ENCODE results near the gene HIBADH. TPM values are rescaled to one million over a fixed set of nuclear protein-coding genes. Genes with fewer than 3 reads are reported as not detected.

The HIBADH gene
- total RNA-seq, 4 donors from 2014 or later: 42.2 to 56.4 (median 49.0) TPM

- TF ChIP-seq, protein P1, sequence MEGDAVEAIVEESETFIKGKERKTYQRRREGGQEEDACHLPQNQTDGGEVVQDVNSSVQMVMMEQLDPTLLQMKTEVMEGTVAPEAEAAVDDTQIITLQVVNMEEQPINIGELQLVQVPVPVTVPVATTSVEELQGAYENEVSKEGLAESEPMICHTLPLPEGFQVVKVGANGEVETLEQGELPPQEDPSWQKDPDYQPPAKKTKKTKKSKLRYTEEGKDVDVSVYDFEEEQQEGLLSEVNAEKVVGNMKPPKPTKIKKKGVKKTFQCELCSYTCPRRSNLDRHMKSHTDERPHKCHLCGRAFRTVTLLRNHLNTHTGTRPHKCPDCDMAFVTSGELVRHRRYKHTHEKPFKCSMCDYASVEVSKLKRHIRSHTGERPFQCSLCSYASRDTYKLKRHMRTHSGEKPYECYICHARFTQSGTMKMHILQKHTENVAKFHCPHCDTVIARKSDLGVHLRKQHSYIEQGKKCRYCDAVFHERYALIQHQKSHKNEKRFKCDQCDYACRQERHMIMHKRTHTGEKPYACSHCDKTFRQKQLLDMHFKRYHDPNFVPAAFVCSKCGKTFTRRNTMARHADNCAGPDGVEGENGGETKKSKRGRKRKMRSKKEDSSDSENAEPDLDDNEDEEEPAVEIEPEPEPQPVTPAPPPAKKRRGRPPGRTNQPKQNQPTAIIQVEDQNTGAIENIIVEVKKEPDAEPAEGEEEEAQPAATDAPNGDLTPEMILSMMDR (IDR thresholded peaks at IDR 0.05 in 4 of 5, conservative IDR thresholded peaks at IDR 0.05 in 1 of 5): no peak
- no peak for TF ChIP-seq POLR2A (IDR thresholded peaks at IDR 0.05)
- Histone ChIP-seq H3K27ac (no peak overlapping the region), H3K36me3 (no peaks in the 10 kb centered on the region), H3K27me3 (no peaks in the 10 kb centered on the region), H3K9me3 (no peaks in the 10 kb centered on the region), H3K4me3 (no peak overlapping the region), H3K4me1 (no peaks in the 10 kb centered on the region)
- no peak for DNase-seq
- no peak for ATAC-seq
- intact Hi-C loops (cut with DNase I; ENCODE audit: low total_unique reads) (no loop called here), in situ Hi-C loops (cut with MboI; ENCODE audit: low sequenced_read_pairs in 4 of 4) (loop anchor here in 2 of 4 donors (10.0 to 25.0 kb wide), 2 partner anchors 340 to 353 kb away; partner anchors contain the start of gene HOXA13 (in 1 of the 2))
Measured at GRCh38 chr7:27564881-27565482, 97.7 kb downstream of the HIBADH start.

DNA sequence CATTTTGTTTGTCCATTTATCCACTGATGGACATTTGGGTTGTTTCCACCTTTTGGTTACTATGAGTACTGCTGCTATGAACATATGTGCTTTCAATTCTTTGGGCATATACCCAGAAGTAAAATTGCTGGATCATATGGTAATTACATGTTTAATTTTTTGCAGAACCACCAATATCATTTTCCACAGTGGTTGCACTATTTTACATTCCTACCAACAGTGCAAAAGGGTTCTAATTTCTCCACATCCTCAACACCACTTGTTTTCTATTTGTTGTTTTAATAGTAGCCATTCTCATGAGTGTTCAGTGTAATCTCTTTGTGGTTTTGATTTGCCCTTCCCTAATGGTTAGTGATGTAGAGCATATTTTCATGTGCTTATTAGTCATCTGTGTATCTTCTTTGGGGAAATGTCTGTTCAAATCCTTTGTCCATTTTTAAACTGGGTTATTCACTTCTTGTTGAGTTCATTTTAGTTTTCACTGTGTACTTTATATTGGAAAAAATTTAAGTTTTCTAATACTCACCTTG is 101.9 kb downstream of the HIBADH start:
- H3K27me3 ChIP-seq: no peaks in the 10 kb centered on the region
- intact Hi-C loops (cut with DNase I; ENCODE audit: low total_unique reads) (no loop called here), in situ Hi-C loops (cut with MboI; ENCODE audit: low sequenced_read_pairs in 4 of 4) (loop anchor here in 2 of 4 donors (10.0 to 25.0 kb wide), 2 partner anchors 336 to 348 kb away; partner anchors contain the start of gene HOXA13 (in 1 of the 2))
- no peak for TF ChIP-seq POLR2A (IDR thresholded peaks at IDR 0.05)
- TF ChIP-seq, protein P1 (IDR thresholded peaks at IDR 0.05 in 4 of 5, conservative IDR thresholded peaks at IDR 0.05 in 1 of 5): no peak
- ATAC-seq (no peak), DNase-seq (no peak)
- H3K4me3 ChIP-seq: no peak overlapping the region
- H3K9me3 ChIP-seq: no peaks in the 10 kb centered on the region
- no peaks in the 10 kb centered on the region for H3K4me1 ChIP-seq
- no peaks in the 10 kb centered on the region for H3K36me3 ChIP-seq
- no peak overlapping the region for H3K27ac ChIP-seq

DNA sequence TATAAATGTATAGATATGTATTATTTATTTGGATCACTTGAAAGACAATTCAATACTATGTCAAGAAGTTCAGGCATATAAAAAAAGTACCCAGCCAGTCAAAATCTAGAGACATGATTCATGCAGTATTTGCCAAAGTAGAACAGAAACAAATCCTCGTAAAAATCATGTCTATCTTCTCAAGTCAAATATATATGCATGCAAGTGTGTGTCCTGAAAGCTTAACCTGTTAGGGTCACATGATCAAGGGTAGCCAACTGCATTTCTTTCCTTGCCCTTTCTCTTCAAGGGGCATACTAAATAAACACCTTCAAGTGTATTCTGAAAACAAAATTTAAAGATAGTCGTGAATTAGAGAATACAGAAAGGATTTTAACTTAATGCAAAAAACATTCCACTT is 107.0 kb downstream of the HIBADH start:
- in situ Hi-C loops (cut with MboI; ENCODE audit: low sequenced_read_pairs in 4 of 4): loop anchor here in 1 of 4 donors (25.0 kb wide), 1 partner anchor 343 kb away; the partner anchor contains the start of gene HOXA13
- no peak for ATAC-seq

GRCh38 chr7:27554826-27555225 is 107.9 kb downstream of the HIBADH start:
- intact Hi-C loops (cut with DNase I; ENCODE audit: low total_unique reads): loop anchor here (1.0 kb wide), 1 partner anchor 19 kb away; no protein-coding TSS in a partner anchor

More for the DNA sequence above, 107.0 kb downstream of the HIBADH start:
- Histone ChIP-seq H3K27ac (no peak overlapping the region), H3K27me3 (no peaks in the 10 kb centered on the region), H3K4me3 (no peak overlapping the region), H3K4me1 (no peaks in the 10 kb centered on the region), H3K9me3 (no peaks in the 10 kb centered on the region), H3K36me3 (no peaks in the 10 kb centered on the region)
- intact Hi-C loops (cut with DNase I; ENCODE audit: low total_unique reads): no loop called here
- no peak for DNase-seq
- no peak for TF ChIP-seq POLR2A (IDR thresholded peaks at IDR 0.05)
- TF ChIP-seq, protein P1 (IDR thresholded peaks at IDR 0.05 in 4 of 5, conservative IDR thresholded peaks at IDR 0.05 in 1 of 5): no peak

More at GRCh38 chr7:27554826-27555225, 107.9 kb downstream of the HIBADH start:
- DNase-seq (no peak), ATAC-seq (no peak)
- H3K36me3 ChIP-seq: no peaks in the 10 kb centered on the region
- TF ChIP-seq, protein P1 (IDR thresholded peaks at IDR 0.05 in 4 of 5, conservative IDR thresholded peaks at IDR 0.05 in 1 of 5): no peak
- TF ChIP-seq POLR2A (IDR thresholded peaks at IDR 0.05): no peak
- H3K4me3 ChIP-seq: no peak overlapping the region
- no peak overlapping the region for H3K27ac ChIP-seq
- in situ Hi-C loops (cut with MboI; ENCODE audit: low sequenced_read_pairs in 4 of 4): loop anchor here in 1 of 4 donors (25.0 kb wide), 1 partner anchor 343 kb away; the partner anchor contains the start of gene HOXA13
- no peaks in the 10 kb centered on the region for H3K9me3 ChIP-seq
- no peaks in the 10 kb centered on the region for H3K4me1 ChIP-seq
- H3K27me3 ChIP-seq: no peaks in the 10 kb centered on the region

Measured in gastrocnemius medialis (tissue), 4 donors.